Ishikawa (cell line): Measurements from ENCODE around the gene PLXNB2.

ENCODE experiments used
- CEBPB ChIP-seq: IDR thresholded peaks from 2 replicates; pipeline ENCODE4 v1.6.1; 2012
- EGR1 ChIP-seq: IDR thresholded peaks from 2 replicates; pipeline ENCODE4 v1.6.1; 2012
- EP300 ChIP-seq: IDR thresholded peaks from 2 replicates; pipeline ENCODE4 v1.6.1; 2012; ENCODE audit warnings: borderline replicate concordance
- RAD21 ChIP-seq: IDR thresholded peaks from 2 replicates; pipeline ENCODE4 v1.6.1; 2012; ENCODE audit warnings: low read depth
- TAF1 ChIP-seq: IDR thresholded peaks from 2 replicates; pipeline ENCODE4 v1.6.1; 2012; ENCODE audit warnings: low read depth, mild to moderate bottlenecking
- TCF12 ChIP-seq: IDR thresholded peaks from 2 replicates; pipeline ENCODE4 v1.6.1; 2012; ENCODE audit warnings: low read depth
- TEAD4 ChIP-seq: IDR thresholded peaks from 2 replicates; pipeline ENCODE4 v1.6.1; 2012
- YY1 ChIP-seq: IDR thresholded peaks from 2 replicates; pipeline ENCODE4 v1.6.1; 2012; ENCODE audit warnings: low read depth
- TF ChIP-seq, protein P1 (sequence below): IDR thresholded peaks from 2 replicates; pipeline ENCODE4 v1.6.1; 2012
- TF ChIP-seq, protein P2 (sequence below): IDR thresholded peaks from 2 replicates; pipeline ENCODE4 v1.6.1; 2012; ENCODE audit warnings: low read depth, mild to moderate bottlenecking
- TF ChIP-seq, protein P3 (sequence below): IDR thresholded peaks from 2 replicates; pipeline ENCODE4 v1.6.1; 2012

DNA sequence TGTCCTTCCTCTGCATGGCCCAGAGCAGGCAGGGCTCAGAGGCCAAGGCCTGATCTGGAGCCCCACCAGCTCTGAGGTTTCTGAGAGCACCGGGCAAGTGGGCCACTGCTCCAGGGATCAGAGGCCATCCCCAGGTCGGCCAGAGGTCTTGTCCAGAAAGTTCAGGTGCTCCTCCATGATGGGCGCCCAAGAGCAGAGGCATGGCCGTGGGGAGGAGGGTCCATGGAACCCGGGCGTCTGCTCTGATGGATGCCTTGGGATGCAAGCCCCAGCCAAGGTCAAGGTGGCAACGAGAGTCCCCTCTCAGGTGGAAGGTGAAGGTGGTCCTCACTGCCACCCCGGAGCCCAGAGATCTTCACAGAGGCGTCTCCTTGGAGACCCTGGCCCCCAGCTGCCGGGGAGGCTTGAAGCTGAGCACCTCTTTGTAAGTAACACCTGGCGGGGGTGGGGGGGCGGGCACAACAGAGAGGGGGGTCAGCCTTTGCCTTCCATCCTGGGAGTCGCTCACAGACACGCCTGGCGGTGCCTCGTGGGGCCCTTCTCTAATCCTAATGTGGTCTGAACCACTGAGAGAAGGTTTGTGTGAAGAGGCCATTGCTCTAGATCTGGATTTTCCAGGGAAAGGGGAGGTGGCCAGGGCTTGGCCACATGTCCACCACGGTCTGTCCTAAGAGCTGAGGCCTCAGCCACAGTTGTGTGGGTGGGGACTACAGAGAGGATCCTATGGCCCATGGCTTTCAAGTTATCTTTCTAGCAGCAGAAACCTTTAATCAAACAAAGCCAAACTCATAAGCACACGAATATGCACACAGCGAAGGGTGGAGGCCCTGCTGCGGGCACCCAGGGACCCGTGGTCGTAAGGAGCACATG lies 54.2 kb downstream of the PLXNB2 start:
- TF ChIP-seq, protein P1, sequence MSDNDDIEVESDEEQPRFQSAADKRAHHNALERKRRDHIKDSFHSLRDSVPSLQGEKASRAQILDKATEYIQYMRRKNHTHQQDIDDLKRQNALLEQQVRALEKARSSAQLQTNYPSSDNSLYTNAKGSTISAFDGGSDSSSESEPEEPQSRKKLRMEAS = no peak
- TF ChIP-seq CEBPB (no peak), RAD21 (no peak), EP300 (no peak), EGR1 (no peak), TAF1 (no peak), YY1 (no peak), TEAD4 (no peak), TCF12 (no peak)
- TF ChIP-seq, protein P2, sequence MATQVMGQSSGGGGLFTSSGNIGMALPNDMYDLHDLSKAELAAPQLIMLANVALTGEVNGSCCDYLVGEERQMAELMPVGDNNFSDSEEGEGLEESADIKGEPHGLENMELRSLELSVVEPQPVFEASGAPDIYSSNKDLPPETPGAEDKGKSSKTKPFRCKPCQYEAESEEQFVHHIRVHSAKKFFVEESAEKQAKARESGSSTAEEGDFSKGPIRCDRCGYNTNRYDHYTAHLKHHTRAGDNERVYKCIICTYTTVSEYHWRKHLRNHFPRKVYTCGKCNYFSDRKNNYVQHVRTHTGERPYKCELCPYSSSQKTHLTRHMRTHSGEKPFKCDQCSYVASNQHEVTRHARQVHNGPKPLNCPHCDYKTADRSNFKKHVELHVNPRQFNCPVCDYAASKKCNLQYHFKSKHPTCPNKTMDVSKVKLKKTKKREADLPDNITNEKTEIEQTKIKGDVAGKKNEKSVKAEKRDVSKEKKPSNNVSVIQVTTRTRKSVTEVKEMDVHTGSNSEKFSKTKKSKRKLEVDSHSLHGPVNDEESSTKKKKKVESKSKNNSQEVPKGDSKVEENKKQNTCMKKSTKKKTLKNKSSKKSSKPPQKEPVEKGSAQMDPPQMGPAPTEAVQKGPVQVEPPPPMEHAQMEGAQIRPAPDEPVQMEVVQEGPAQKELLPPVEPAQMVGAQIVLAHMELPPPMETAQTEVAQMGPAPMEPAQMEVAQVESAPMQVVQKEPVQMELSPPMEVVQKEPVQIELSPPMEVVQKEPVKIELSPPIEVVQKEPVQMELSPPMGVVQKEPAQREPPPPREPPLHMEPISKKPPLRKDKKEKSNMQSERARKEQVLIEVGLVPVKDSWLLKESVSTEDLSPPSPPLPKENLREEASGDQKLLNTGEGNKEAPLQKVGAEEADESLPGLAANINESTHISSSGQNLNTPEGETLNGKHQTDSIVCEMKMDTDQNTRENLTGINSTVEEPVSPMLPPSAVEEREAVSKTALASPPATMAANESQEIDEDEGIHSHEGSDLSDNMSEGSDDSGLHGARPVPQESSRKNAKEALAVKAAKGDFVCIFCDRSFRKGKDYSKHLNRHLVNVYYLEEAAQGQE = no peak
- TF ChIP-seq, protein P3, sequence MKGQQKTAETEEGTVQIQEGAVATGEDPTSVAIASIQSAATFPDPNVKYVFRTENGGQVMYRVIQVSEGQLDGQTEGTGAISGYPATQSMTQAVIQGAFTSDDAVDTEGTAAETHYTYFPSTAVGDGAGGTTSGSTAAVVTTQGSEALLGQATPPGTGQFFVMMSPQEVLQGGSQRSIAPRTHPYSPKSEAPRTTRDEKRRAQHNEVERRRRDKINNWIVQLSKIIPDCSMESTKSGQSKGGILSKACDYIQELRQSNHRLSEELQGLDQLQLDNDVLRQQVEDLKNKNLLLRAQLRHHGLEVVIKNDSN = no peak
